OCI-LY3 (cell line): ENCODE results near the gene ARHGAP15.

Experiments
- EZH2phosphoT487 ChIP-seq: fragments of 200-600 bp; shearing (Covaris generic); IDR thresholded peaks from 2 replicates; pipeline ENCODE4 v1.6.1; 2018; ENCODE audit warnings: antibody characterized with exemption, mixed run types, low read depth
- TF ChIP-seq, protein P1 (sequence below): fragments of 200-600, 300-600 bp; sonication (generic); IDR thresholded peaks from 2 replicates; pipeline ENCODE4 v1.5.1; 2014; ENCODE audit warnings: antibody characterized with exemption, low read length, low read depth

DNA sequence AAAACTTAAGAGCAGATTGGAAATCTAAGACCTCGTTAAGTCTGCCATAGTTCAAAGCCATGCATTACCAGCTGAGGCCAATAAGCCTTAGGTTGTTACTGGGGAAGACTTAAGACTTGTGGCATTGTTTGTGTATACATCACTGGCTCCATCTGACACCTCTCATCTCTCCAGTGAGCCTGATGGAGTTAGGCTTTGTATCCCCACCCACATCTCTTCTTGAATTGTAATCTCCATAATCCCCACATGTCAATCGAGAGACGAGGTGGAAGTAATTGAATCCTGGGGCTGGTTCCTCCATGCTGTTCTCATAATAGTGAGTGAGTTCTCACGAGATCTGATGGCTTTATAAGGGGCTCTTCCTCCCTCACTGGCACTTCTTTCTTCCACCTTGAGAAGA, 404.6 kb downstream of the ARHGAP15 start:
- TF ChIP-seq, protein P1, sequence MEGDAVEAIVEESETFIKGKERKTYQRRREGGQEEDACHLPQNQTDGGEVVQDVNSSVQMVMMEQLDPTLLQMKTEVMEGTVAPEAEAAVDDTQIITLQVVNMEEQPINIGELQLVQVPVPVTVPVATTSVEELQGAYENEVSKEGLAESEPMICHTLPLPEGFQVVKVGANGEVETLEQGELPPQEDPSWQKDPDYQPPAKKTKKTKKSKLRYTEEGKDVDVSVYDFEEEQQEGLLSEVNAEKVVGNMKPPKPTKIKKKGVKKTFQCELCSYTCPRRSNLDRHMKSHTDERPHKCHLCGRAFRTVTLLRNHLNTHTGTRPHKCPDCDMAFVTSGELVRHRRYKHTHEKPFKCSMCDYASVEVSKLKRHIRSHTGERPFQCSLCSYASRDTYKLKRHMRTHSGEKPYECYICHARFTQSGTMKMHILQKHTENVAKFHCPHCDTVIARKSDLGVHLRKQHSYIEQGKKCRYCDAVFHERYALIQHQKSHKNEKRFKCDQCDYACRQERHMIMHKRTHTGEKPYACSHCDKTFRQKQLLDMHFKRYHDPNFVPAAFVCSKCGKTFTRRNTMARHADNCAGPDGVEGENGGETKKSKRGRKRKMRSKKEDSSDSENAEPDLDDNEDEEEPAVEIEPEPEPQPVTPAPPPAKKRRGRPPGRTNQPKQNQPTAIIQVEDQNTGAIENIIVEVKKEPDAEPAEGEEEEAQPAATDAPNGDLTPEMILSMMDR = no peak
- TF ChIP-seq EZH2phosphoT487 = no peak
